HepG2 (cell line): ENCODE results near the gene VEZT.

ENCODE experiments used
- CTCF ChIP-seq: sonication (generic); formaldehyde crosslinking; IDR thresholded peaks from 2 replicates; pipeline ENCODE4 v1.5.0; 2020; ENCODE audit warnings: mild to moderate bottlenecking, missing genetic modification reagents, moderate library complexity
- HDAC1 ChIP-seq: sonication (generic); formaldehyde crosslinking; IDR thresholded peaks from 2 replicates; pipeline ENCODE4 v1.5.1; 2020; ENCODE audit warnings: mild to moderate bottlenecking, missing genetic modification reagents
- HMG20B ChIP-seq: conservative IDR thresholded peaks from 2 replicates; pipeline ENCODE4 v1.6.1; 2016; ENCODE audit warnings: missing genetic modification reagents, missing compliant biosample characterization
- IRF2 ChIP-seq: IDR thresholded peaks from 2 replicates; pipeline ENCODE4 v1.6.1; 2018; ENCODE audit warnings: missing genetic modification reagents, missing compliant biosample characterization
- KDM3A ChIP-seq: IDR thresholded peaks from 2 replicates; pipeline ENCODE4 v1.6.1; 2018; ENCODE audit warnings: low read depth, missing compliant biosample characterization
- RELA ChIP-seq: sonication (generic); formaldehyde crosslinking; IDR thresholded peaks from 2 replicates; pipeline ENCODE4 v1.4.0; 2020; ENCODE audit warnings: missing genetic modification reagents
- YY1 ChIP-seq: IDR thresholded peaks from 2 replicates; pipeline ENCODE4 v1.6.1; 2011; ENCODE audit warnings: low read length, low read depth, moderate library complexity, mild to moderate bottlenecking; ENCODE audit not compliant: insufficient read depth, insufficient replicate concordance
- ZNF3 ChIP-seq: IDR thresholded peaks from 2 replicates; pipeline ENCODE4 v1.7.0; 2017; ENCODE audit warnings: inconsistent platforms

- TF ChIP-seq YY1 = no peak
- TF ChIP-seq HDAC1 = no peak
- TF ChIP-seq RELA = no peak
- TF ChIP-seq ZNF3 (CRISPR knock-in tag) = no peak
- no peak for TF ChIP-seq KDM3A
- TF ChIP-seq IRF2 (CRISPR knock-in tag) = no peak
- no peak for TF ChIP-seq HMG20B
- TF ChIP-seq CTCF (CRISPR knock-in tag) = no peak
Observed at GRCh38 chr12:95339086-95339788, 121.6 kb downstream of the VEZT start.
